Measurements from ENCODE around the gene ANLN. TPM values are rescaled to one million over a fixed set of nuclear protein-coding genes. Genes with fewer than 3 reads are reported as not detected.
"Not testable (repeated sequence)": the region's sequence is repeated elsewhere in the genome, so short reads cannot be mapped to it uniquely, and the experiment has no call there.

Gene ANLN
- total RNA-seq, 1 donor from 2014 or later: 1.3 TPM

GRCh38 chr7:36455646-36456045 is 66.0 kb downstream of the ANLN start:
- intact Hi-C loops (cut with micrococcal nuclease): no loop called here
- DNase-seq: no peak
- ATAC-seq: no peak

- ATAC-seq: no peak
- intact Hi-C loops (cut with micrococcal nuclease): no loop called here
- DNase-seq: no peak
Observed at GRCh38 chr7:36456138-36456537, 66.5 kb downstream of the ANLN start.

- no peak for DNase-seq
- ATAC-seq: no peak
- intact Hi-C loops (cut with micrococcal nuclease): no loop called here
Observed at GRCh38 chr7:36456548-36456947, 66.9 kb downstream of the ANLN start.

GRCh38 chr7:36459236-36459960 is 69.7 kb downstream of the ANLN start:
- no peak for ATAC-seq
- intact Hi-C loops (cut with micrococcal nuclease): no loop called here

GRCh38 chr7:36460811-36461429 is 71.3 kb downstream of the ANLN start:
- ATAC-seq (no peak), DNase-seq (no peak)
- intact Hi-C loops (cut with micrococcal nuclease): no loop called here

More at GRCh38 chr7:36459236-36459960, 69.7 kb downstream of the ANLN start:
- no peak for DNase-seq

GRCh38 chr7:36462551-36463137 is 73.0 kb downstream of the ANLN start:
- intact Hi-C loops (cut with micrococcal nuclease): no loop called here
- DNase-seq (no peak), ATAC-seq (no peak)

GRCh38 chr7:36464271-36464670 is 74.6 kb downstream of the ANLN start:
- intact Hi-C loops (cut with micrococcal nuclease): no loop called here
- ATAC-seq (no peak), DNase-seq (no peak)

GRCh38 chr7:36466001-36466400 is 76.3 kb downstream of the ANLN start:
- DNase-seq; ATAC-seq; intact Hi-C loops (cut with micrococcal nuclease): not testable (repeated sequence)

GRCh38 chr7:36468370-36469101 is 78.9 kb downstream of the ANLN start:
- ATAC-seq (no peak), DNase-seq (no peak)
- intact Hi-C loops (cut with micrococcal nuclease): no loop called here

GRCh38 chr7:36469236-36469635 is 79.6 kb downstream of the ANLN start:
- DNase-seq (no peak), ATAC-seq (no peak)
- intact Hi-C loops (cut with micrococcal nuclease): no loop called here

GRCh38 chr7:36472141-36472729 is 82.6 kb downstream of the ANLN start:
- intact Hi-C loops (cut with micrococcal nuclease): no loop called here
- no peak for ATAC-seq

GRCh38 chr7:36473454-36474282 is 84.0 kb downstream of the ANLN start:
- ATAC-seq (no peak), DNase-seq (peak; percentile 43)
- intact Hi-C loops (cut with micrococcal nuclease): no loop called here

More at GRCh38 chr7:36472141-36472729, 82.6 kb downstream of the ANLN start:
- no peak for DNase-seq

- DNase-seq: no peak
- intact Hi-C loops (cut with micrococcal nuclease): no loop called here
- ATAC-seq: no peak
Observed at GRCh38 chr7:36474283-36475010, 84.8 kb downstream of the ANLN start.

GRCh38 chr7:36475011-36475342 is 85.3 kb downstream of the ANLN start:
- no peak for DNase-seq
- no peak for ATAC-seq
- intact Hi-C loops (cut with micrococcal nuclease): no loop called here

- no peak for DNase-seq
- intact Hi-C loops (cut with micrococcal nuclease): no loop called here
- no peak for ATAC-seq
Observed at GRCh38 chr7:36475381-36475780, 85.7 kb downstream of the ANLN start.

- intact Hi-C loops (cut with micrococcal nuclease): no loop called here
- ATAC-seq (no peak), DNase-seq (no peak)
Observed at GRCh38 chr7:36478745-36479144, 89.1 kb downstream of the ANLN start.

GRCh38 chr7:36483853-36484252 is 94.2 kb downstream of the ANLN start:
- not testable (repeated sequence) for ATAC-seq, DNase-seq
- intact Hi-C loops (cut with micrococcal nuclease): loop anchor here (10.0 kb wide), 2 partner anchors 191 to 701 kb away; no protein-coding TSS in a partner anchor

GRCh38 chr7:36484265-36484664 is 94.6 kb downstream of the ANLN start:
- ATAC-seq (no peak), DNase-seq (no peak)
- intact Hi-C loops (cut with micrococcal nuclease): loop anchor here (10.0 kb wide), 2 partner anchors 191 to 701 kb away; no protein-coding TSS in a partner anchor
